ENCODE measurements around the gene INF2.

Gene INF2

GRCh38 chr14:104705340-104706047 lies 16.1 kb downstream of the INF2 start:
- TF ChIP-seq CTCF (IDR thresholded peaks at IDR 0.05; ENCODE audit: extremely low read depth, missing control alignments), result no peak
- no peak for DNase-seq (ENCODE audit: low spot score)

- TF ChIP-seq CTCF (IDR thresholded peaks at IDR 0.05; ENCODE audit: extremely low read depth, missing control alignments), result no peak
- DNase-seq (ENCODE audit: low spot score), result no peak
Measured at GRCh38 chr14:104706733-104707607, 17.6 kb downstream of the INF2 start.

GRCh38 chr14:104707608-104708595 lies 18.5 kb downstream of the INF2 start:
- no peak for DNase-seq (ENCODE audit: low spot score)
- TF ChIP-seq CTCF (IDR thresholded peaks at IDR 0.05; ENCODE audit: extremely low read depth, missing control alignments), result no peak

- TF ChIP-seq CTCF (IDR thresholded peaks at IDR 0.05; ENCODE audit: extremely low read depth, missing control alignments), result peak; percentile 99
- DNase-seq (ENCODE audit: low spot score), result peak; percentile 96
Measured at GRCh38 chr14:104708606-104709268, 19.3 kb downstream of the INF2 start.

GRCh38 chr14:104709387-104710039 lies 20.1 kb downstream of the INF2 start:
- no peak for DNase-seq (ENCODE audit: low spot score)
- TF ChIP-seq CTCF (IDR thresholded peaks at IDR 0.05; ENCODE audit: extremely low read depth, missing control alignments), result no peak

GRCh38 chr14:104710071-104710735 lies 20.8 kb downstream of the INF2 start:
- no peak for TF ChIP-seq CTCF (IDR thresholded peaks at IDR 0.05; ENCODE audit: extremely low read depth, missing control alignments)
- no peak for DNase-seq (ENCODE audit: low spot score)
